Pancreas (tissue), 10 donors: ENCODE results near the gene HIKESHI. TPM values are rescaled to one million over a fixed set of nuclear protein-coding genes. Genes with fewer than 3 reads are reported as not detected.

Experiments
- ATAC-seq, 4 donors: fragments of 200-7000 bp; cut with Tn5 transposase; one replicate each; pipeline versions ENCODE4 v1.8.0 to v1.9.1; 2020; ENCODE audit warnings: mild to moderate bottlenecking in 4 of 4, moderate library complexity in 4 of 4
- DNase-seq, 6 donors: peaks; one replicate each; pipeline ENCODE4 v3.0.0-alpha.2; 2020
- FAIRE-seq: peaks from 2 replicates; lab custom pipeline; 2012; peaks lifted over from hg19 to GRCh38; lab: Jason Lieb, UNC
- H3K27ac ChIP-seq, 4 donors: fragments of 200-600 bp; sonication (generic); 1 replicate in 3 of 4; 2 replicates in 1 of 4; pipeline versions ENCODE4 v1.5.0 to v1.8.0; 2020
- H3K27me3 ChIP-seq, 4 donors: fragments of 200-600 bp; one replicate each; pipeline ENCODE4 v1.8.0; 2021
- H3K36me3 ChIP-seq, 3 donors: fragments of 200-600 bp; sonication (generic) in 1 of 3; one replicate each; pipeline versions ENCODE4 v1.5.0 to v1.8.0; 2020 to 2021
- H3K4me1 ChIP-seq, 3 donors: fragments of 200-600 bp; one replicate each; pipeline ENCODE4 v1.8.0; 2021
- H3K4me3 ChIP-seq, 4 donors: fragments of 200-600 bp; sonication (generic) in 2 of 4; one replicate each; pipeline versions ENCODE4 v1.5.0 to v1.8.0; 2020 to 2021
- H3K9me3 ChIP-seq, 4 donors: fragments of 200-600 bp; one replicate each; pipeline ENCODE4 v1.8.0; 2021
- CTCF ChIP-seq, 4 donors: fragments of 200-600 bp; sonication (generic) in 3 of 4; IDR thresholded peaks; one replicate each; pipeline versions ENCODE4 v1.5.0 to v1.8.0; 2021; ENCODE audit warnings: antibody characterized with exemption in 4 of 4
- WGBS, 2 donors: extraction: QIAGEN DNeasy Blood & Tissue Kit; methylation state at CpG; one replicate each; pipeline ENCODE4 v1.1.7; 2013; 5-methylcytosine and 5-hydroxymethylcytosine counted together
- intact Hi-C, 3 donors: fragments of 100-400 bp; cut with DNase I; formaldehyde crosslinking; loops; one replicate each; pipeline versions ENCODE4 v1.11.1 to v1.14.2; 2022
- polyA plus RNA-seq, 2 donors: library from polyadenylated mRNA; stranded (reverse); fragments of 200-250 nt; gene quantifications; one replicate each; pipeline ENCODE4 v1.2.3, GENCODE V29; 2013
- total RNA-seq, 6 donors: library from RNA; stranded (reverse); fragmentation: NEBNext Ultra II Directional in 4 of 6; extraction: Animal tissue kit (Norgen Biotek cat#: 25700) in 4 of 6; gene quantifications; one replicate each; pipeline versions ENCODE4 v1.2.1 to v1.2.4, GENCODE V29; 2021 to 2023
- donor health status: healthy with polysubstance abuse.
- donor health status: DM: no; HTN: no; CAD: no; lungs with moderate emphysema.
- donor health status: DM: no; HTN: no; CAD: no.
- donor health status: control.
- donor health status: control.
- donor health status: Bipolar disorder and iron deficiency.
- donor health status: DM: yes; HTN: yes; CAD: no.
- donor health status: DM: no; HTN: no; CAD: no.
- donor health status: DM: no; HTN: no; CAD: no.
- donor health status: DM: yes; HTN: yes; CAD: no.

Gene HIKESHI
- total and polyA plus RNA-seq, 8 donors, result 7.8 to 22.5 (median 10.7) TPM

- TF ChIP-seq CTCF (IDR thresholded peaks at IDR 0.05), result no peak
- Histone ChIP-seq H3K36me3 (no peaks in the 10 kb centered on the region), H3K27ac (no peak overlapping the region), H3K4me3 (no peak overlapping the region), H3K27me3 (no peaks in the 10 kb centered on the region), H3K4me1 (no peaks in the 10 kb centered on the region), H3K9me3 (no peaks in the 10 kb centered on the region)
- FAIRE-seq (no peak), ATAC-seq (no peak), DNase-seq (no peak)
- intact Hi-C loops, result no loop called here
- WGBS, 2 donors, result 76 to 78% methylated on average over 3 of the region's 3 CpGs
Measured at GRCh38 chr11:86358720-86359119, 56.7 kb downstream of the HIKESHI start.

GRCh38 chr11:86360775-86361395 lies 58.8 kb downstream of the HIKESHI start:
- no peak for FAIRE-seq

DNA sequence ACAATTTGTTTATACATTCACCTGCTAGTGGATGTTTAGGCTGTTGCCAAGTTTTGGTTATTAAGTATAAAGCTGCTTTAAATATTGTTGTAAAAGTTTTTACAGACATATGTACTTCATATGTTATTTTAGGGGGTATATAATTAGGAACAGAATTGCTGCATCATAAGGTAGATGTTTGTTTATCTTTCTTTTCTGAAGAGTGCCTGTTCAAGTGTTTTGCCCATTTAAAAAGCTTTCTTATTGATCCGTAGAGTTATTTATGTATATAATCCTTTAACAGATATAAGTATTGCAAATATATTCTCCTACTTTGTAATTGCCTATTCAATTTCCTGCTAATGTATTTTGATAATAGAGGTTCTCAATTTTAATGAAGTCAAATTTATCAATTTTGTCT lies 61.4 kb downstream of the HIKESHI start:
- H3K36me3 ChIP-seq, result no peaks in the 10 kb centered on the region
- no peak for ATAC-seq
- no peak for DNase-seq
- no peak overlapping the region for H3K27ac ChIP-seq
- intact Hi-C loops, result no loop called here
- H3K4me1 ChIP-seq, result no peaks in the 10 kb centered on the region
- no peaks in the 10 kb centered on the region for H3K27me3 ChIP-seq
- TF ChIP-seq CTCF (IDR thresholded peaks at IDR 0.05), result no peak
- no peak overlapping the region for H3K4me3 ChIP-seq
- 89 to 95% methylated on average over 1 of the region's 1 CpG for WGBS, 2 donors
- no peak for FAIRE-seq
- H3K9me3 ChIP-seq, result no peaks in the 10 kb centered on the region

More at GRCh38 chr11:86360775-86361395, 58.8 kb downstream of the HIKESHI start:
- no peaks in the 10 kb centered on the region for H3K27me3 ChIP-seq
- intact Hi-C loops, result no loop called here
- no peaks in the 10 kb centered on the region for H3K36me3 ChIP-seq
- ATAC-seq (no peak), DNase-seq (no peak)
- no peaks in the 10 kb centered on the region for H3K9me3 ChIP-seq
- no peak overlapping the region for H3K4me3 ChIP-seq
- TF ChIP-seq CTCF (IDR thresholded peaks at IDR 0.05), result no peak
- 55 to 69% methylated on average over 2 of the region's 2 CpGs for WGBS, 2 donors
- no peaks in the 10 kb centered on the region for H3K4me1 ChIP-seq
- H3K27ac ChIP-seq, result no peak overlapping the region

DNA sequence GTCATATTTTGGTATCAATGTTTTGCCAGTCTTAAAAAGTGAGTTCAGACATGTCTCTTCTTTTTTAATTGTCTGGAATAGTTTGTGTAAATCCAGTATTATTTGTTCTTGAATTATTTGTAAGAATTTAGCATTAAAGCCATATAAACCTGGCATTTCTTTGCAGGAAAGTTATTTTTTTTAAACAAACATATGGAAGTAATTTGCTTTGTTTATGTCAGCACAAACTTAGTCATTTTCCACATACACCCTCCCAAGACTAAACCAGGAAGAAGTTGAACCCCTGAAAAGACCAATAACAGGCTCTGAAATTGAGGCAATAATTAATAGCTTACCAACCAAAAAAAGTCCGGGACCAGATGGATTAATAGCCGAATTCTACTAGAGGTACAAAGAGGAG lies 63.5 kb downstream of the HIKESHI start:
- no peak for FAIRE-seq
- Histone ChIP-seq H3K27me3 (no peaks in the 10 kb centered on the region), H3K27ac (no peak overlapping the region), H3K9me3 (no peaks in the 10 kb centered on the region), H3K4me1 (no peaks in the 10 kb centered on the region), H3K36me3 (no peaks in the 10 kb centered on the region), H3K4me3 (no peak overlapping the region)
- no peak for ATAC-seq
- WGBS, 2 donors, result 74 to 84% methylated on average over 2 of the region's 2 CpGs
- intact Hi-C loops, result no loop called here
- TF ChIP-seq CTCF (IDR thresholded peaks at IDR 0.05), result no peak
- no peak for DNase-seq

DNA sequence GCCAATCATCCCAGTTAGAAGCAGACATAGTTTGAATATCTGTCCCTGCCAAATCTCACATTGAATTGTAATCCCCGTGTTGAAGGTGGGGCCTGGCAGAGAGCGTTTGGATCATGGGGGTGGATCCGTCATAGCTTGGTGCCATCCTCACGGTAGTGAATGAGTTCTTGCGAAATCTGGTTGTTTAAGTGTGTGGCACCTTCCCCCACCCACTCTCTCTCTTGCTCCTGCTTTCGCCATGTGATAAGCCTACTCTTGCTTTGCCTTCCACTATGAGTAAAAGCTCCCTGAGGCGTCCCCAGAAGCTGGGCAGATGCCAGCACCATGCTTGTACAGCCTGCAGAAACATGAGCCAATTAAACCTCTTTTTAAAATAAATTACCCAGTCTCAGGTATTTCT lies 67.6 kb downstream of the HIKESHI start:
- Histone ChIP-seq H3K4me3 (no peak overlapping the region), H3K36me3 (no peaks in the 10 kb centered on the region), H3K27ac (no peak overlapping the region), H3K4me1 (no peaks in the 10 kb centered on the region), H3K27me3 (no peaks in the 10 kb centered on the region), H3K9me3 (no peaks in the 10 kb centered on the region)
- no peak for ATAC-seq
- WGBS, 2 donors, result 90 to 96% methylated on average over 7 of the region's 7 CpGs
- intact Hi-C loops, result no loop called here
- no peak for FAIRE-seq
- no peak for TF ChIP-seq CTCF (IDR thresholded peaks at IDR 0.05)
- no peak for DNase-seq
